Measurements from ENCODE around the gene IFT122.
"Not testable (repeated sequence)": the region's sequence is repeated elsewhere in the genome, so short reads cannot be mapped to it uniquely, and the experiment has no call there.

DNA sequence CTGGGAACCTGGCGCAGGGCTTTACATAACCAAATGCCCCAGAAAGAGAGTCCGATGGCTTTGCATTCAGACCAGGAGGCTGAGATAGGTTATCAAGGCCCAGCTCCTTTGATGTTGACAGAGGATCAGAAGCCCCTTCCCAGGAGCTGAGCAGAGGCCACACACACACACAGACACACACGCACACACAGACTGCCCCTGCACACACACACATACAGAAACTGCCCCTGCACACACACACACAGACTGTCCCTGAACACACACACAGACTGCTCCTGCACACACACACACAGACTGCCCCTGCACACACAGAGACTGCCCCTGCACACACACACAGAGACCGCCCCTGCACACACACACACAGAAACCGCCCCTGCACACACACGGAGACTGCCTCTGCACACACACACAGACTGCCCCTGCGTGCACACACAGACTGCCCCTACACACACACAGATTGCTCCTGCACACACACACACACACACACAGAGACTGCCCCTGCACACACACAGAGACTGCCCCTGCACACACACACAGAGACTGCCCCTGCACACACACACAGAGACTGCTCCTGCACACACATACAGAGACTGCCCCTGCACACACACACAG lies 75.9 kb downstream of the IFT122 start:
- not testable (repeated sequence) for TF ChIP-seq POLR2A, POLR2AphosphoS5 (IDR thresholded peaks at IDR 0.05)
- TF ChIP-seq, protein P1, sequence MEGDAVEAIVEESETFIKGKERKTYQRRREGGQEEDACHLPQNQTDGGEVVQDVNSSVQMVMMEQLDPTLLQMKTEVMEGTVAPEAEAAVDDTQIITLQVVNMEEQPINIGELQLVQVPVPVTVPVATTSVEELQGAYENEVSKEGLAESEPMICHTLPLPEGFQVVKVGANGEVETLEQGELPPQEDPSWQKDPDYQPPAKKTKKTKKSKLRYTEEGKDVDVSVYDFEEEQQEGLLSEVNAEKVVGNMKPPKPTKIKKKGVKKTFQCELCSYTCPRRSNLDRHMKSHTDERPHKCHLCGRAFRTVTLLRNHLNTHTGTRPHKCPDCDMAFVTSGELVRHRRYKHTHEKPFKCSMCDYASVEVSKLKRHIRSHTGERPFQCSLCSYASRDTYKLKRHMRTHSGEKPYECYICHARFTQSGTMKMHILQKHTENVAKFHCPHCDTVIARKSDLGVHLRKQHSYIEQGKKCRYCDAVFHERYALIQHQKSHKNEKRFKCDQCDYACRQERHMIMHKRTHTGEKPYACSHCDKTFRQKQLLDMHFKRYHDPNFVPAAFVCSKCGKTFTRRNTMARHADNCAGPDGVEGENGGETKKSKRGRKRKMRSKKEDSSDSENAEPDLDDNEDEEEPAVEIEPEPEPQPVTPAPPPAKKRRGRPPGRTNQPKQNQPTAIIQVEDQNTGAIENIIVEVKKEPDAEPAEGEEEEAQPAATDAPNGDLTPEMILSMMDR (IDR thresholded peaks at IDR 0.05), result not testable (repeated sequence)
